H1 (cell line): ENCODE measurements around the gene CD84. TPM values are rescaled to one million over a fixed set of nuclear protein-coding genes. Genes with fewer than 3 reads are reported as not detected.

Experiments used
- CTCF ChIA-PET: fragments of 300-600 bp; sonication (Branson Sonifier 250); formaldehyde crosslinking; loops from one replicate; lab custom pipeline; 2021; ENCODE audit not compliant: partially characterized antibody; lab: Charles Lee
- POLR2A ChIA-PET: fragments of 300-600 bp; sonication (Branson Sonifier 250); formaldehyde crosslinking; loops from one replicate; lab custom pipeline; 2021; ENCODE audit warnings: inconsistent platforms; ENCODE audit not compliant: partially characterized antibody; lab: Charles Lee
- DNase-seq, 2 experiments: peaks; one replicate each; pipeline versions ENCODE4 v3.0.0 to v3.0.0-alpha.2; 2010 to 2022; ENCODE audit warnings: low spot score in 2 of 2, low read depth in 1 of 2, mixed read lengths in 1 of 2
- FAIRE-seq: peaks from 2 replicates; lab custom pipeline; 2011; peaks lifted over from hg19 to GRCh38; lab: Jason Lieb, UNC
- H2AFZ ChIP-seq: 2 replicates; pipeline ENCODE4 v1.8.1; 2012; ENCODE audit warnings: low read length, inconsistent platforms
- H2AK5ac ChIP-seq: 2 replicates; pipeline ENCODE4 v1.6.1; 2013; ENCODE audit warnings: low read depth, low read length
- H2BK120ac ChIP-seq: replicated peaks from 2 replicates; pipeline ENCODE3; 2013; ENCODE audit warnings: low read depth, low read length, inconsistent platforms
- H2BK12ac ChIP-seq: 2 replicates; pipeline ENCODE4 v1.6.1; 2013; ENCODE audit warnings: low read depth, low read length
- H2BK15ac ChIP-seq: 2 replicates; pipeline ENCODE4 v1.6.1; 2013; ENCODE audit warnings: low read length
- H2BK20ac ChIP-seq: 2 replicates; pipeline ENCODE4 v1.6.1; 2013; ENCODE audit warnings: low read length
- H2BK5ac ChIP-seq: 2 replicates; pipeline ENCODE4 v1.6.1; 2013; ENCODE audit warnings: low read depth, low read length
- H3K14ac ChIP-seq: 2 replicates; pipeline ENCODE4 v1.6.1; 2013; ENCODE audit warnings: inconsistent platforms; ENCODE audit not compliant: insufficient read length
- H3K18ac ChIP-seq: 2 replicates; pipeline ENCODE4 v1.6.1; 2013; ENCODE audit warnings: low read length; ENCODE audit errors: extremely low read depth
- H3K23ac ChIP-seq: 2 replicates; pipeline ENCODE4 v1.6.1; 2013; ENCODE audit warnings: inconsistent platforms; ENCODE audit not compliant: insufficient read length
- H3K23me2 ChIP-seq: 2 replicates; pipeline ENCODE4 v1.6.1; 2013; ENCODE audit warnings: low read depth, low read length
- H3K27ac ChIP-seq: 2 replicates; pipeline ENCODE4 v1.6.1; 2011; ENCODE audit warnings: low read depth, low read length, inconsistent platforms
- H3K27me3 ChIP-seq, 4 experiments: replicated peaks in 1 of 4; 1 replicate in 1 of 4; 2 replicates in 3 of 4; pipeline versions ENCODE4 v1.6.1 to v1.8.1; 2011 to 2013; ENCODE audit warnings: low read length in 3 of 4, mild to moderate bottlenecking in 3 of 4, inconsistent platforms in 2 of 4, mixed read lengths in 2 of 4, moderate library complexity in 1 of 4; ENCODE audit not compliant: control insufficient read depth in 3 of 4, insufficient read depth in 3 of 4; ENCODE audit errors: extremely low read depth in 1 of 4
- H3K36me3 ChIP-seq, 4 experiments: 2 replicates each; pipeline versions ENCODE4 v1.6.1 to v1.8.1; 2011 to 2013; ENCODE audit warnings: mild to moderate bottlenecking in 4 of 4, low read length in 3 of 4, moderate library complexity in 2 of 4, control low read depth in 1 of 4, inconsistent platforms in 1 of 4; ENCODE audit not compliant: insufficient read depth in 4 of 4, control insufficient read depth in 2 of 4
- H3K4ac ChIP-seq: replicated peaks from 2 replicates; pipeline ENCODE3; 2013; ENCODE audit warnings: low read length, low read depth, mixed read lengths, inconsistent platforms; ENCODE audit not compliant: insufficient read length
- H3K4me1 ChIP-seq, 4 experiments: replicated peaks in 1 of 4; 1 replicate in 1 of 4; 2 replicates in 3 of 4; pipeline versions ENCODE4 v1.6.1 to v1.8.1; 2011 to 2013; ENCODE audit warnings: low read length in 3 of 4, inconsistent platforms in 2 of 4, mixed read lengths in 1 of 4; ENCODE audit not compliant: insufficient read depth in 4 of 4, control insufficient read depth in 3 of 4
- H3K4me2 ChIP-seq, 2 experiments: 2 replicates each; pipeline versions ENCODE4 v1.6.1 to v1.8.1; 2011 to 2013; ENCODE audit warnings: low read depth in 2 of 2, low read length in 2 of 2, control low read depth in 1 of 2, inconsistent platforms in 1 of 2, mild to moderate bottlenecking in 1 of 2; ENCODE audit not compliant: insufficient read depth in 1 of 2
- H3K4me3 ChIP-seq, 4 experiments: fragments of 200-600, 300-600 bp in 1 of 4; sonication (generic), shearing (Covaris generic), sonication (Bioruptor Twin) in 1 of 4; 2 replicates each; pipeline versions ENCODE4 v1.5.1 to v1.8.1; 2011 to 2016; ENCODE audit warnings: low read length in 4 of 4, low read depth in 3 of 4, control low read depth in 2 of 4, inconsistent platforms in 2 of 4, mild to moderate bottlenecking in 2 of 4, mixed read lengths in 1 of 4, moderate library complexity in 1 of 4; ENCODE audit not compliant: insufficient read depth in 2 of 4; ENCODE audit errors: extremely low read depth in 1 of 4
- H3K56ac ChIP-seq: replicated peaks from 2 replicates; pipeline ENCODE3; 2013; ENCODE audit warnings: low read depth, mild to moderate bottlenecking, mixed read lengths, low read length, inconsistent platforms; ENCODE audit not compliant: insufficient read length
- H3K79me1 ChIP-seq: 2 replicates; pipeline ENCODE4 v1.6.1; 2013; ENCODE audit warnings: low read depth, low read length, control low read depth
- H3K79me2 ChIP-seq, 2 experiments: 2 replicates each; pipeline versions ENCODE4 v1.6.1 to v1.8.1; 2012 to 2013; ENCODE audit warnings: low read length in 2 of 2, mild to moderate bottlenecking in 2 of 2, inconsistent platforms in 1 of 2; ENCODE audit not compliant: insufficient read depth in 2 of 2, control insufficient read depth in 1 of 2
- H3K9ac ChIP-seq, 4 experiments: replicated peaks in 1 of 4; 1 replicate in 1 of 4; 2 replicates in 3 of 4; pipeline versions ENCODE4 v1.6.1 to v1.8.1; 2011 to 2013; ENCODE audit warnings: low read depth in 3 of 4, low read length in 3 of 4, control low read depth in 2 of 4, mild to moderate bottlenecking in 2 of 4, moderate library complexity in 2 of 4, inconsistent platforms in 1 of 4; ENCODE audit errors: extremely low read depth in 1 of 4
- H3K9me3 ChIP-seq, 2 experiments: 2 replicates each; pipeline versions ENCODE4 v1.6.1 to v1.8.1; 2012 to 2013; ENCODE audit warnings: mild to moderate bottlenecking in 2 of 2, moderate library complexity in 2 of 2, control low read depth in 1 of 2, inconsistent platforms in 1 of 2, low read depth in 1 of 2, low read length in 1 of 2, mixed read lengths in 1 of 2; ENCODE audit not compliant: insufficient read depth in 2 of 2
- H4K20me1 ChIP-seq, 2 experiments: replicated peaks in 1 of 2; 2 replicates each; pipeline versions ENCODE3 to v1.8.1; 2011 to 2013; ENCODE audit warnings: inconsistent platforms in 2 of 2, low read length in 2 of 2, mild to moderate bottlenecking in 1 of 2; ENCODE audit not compliant: insufficient read depth in 2 of 2, control insufficient read depth in 1 of 2
- H4K5ac ChIP-seq: 2 replicates; pipeline ENCODE4 v1.6.1; 2013; ENCODE audit warnings: low read length, low read depth, mixed read lengths, inconsistent platforms; ENCODE audit not compliant: insufficient read length
- H4K8ac ChIP-seq: 2 replicates; pipeline ENCODE4 v1.8.0; 2013; ENCODE audit warnings: mild to moderate bottlenecking, moderate library complexity, low read length, inconsistent platforms; ENCODE audit not compliant: insufficient read depth; ENCODE audit errors: extremely low read depth
- H4K91ac ChIP-seq: replicated peaks from 2 replicates; pipeline ENCODE3; 2013; ENCODE audit warnings: low read length, mixed read lengths, inconsistent platforms; ENCODE audit not compliant: insufficient read length
- ASH2L ChIP-seq: fragments of 200-600, 300-600 bp; sonication (generic); IDR thresholded peaks from one replicate; pipeline ENCODE4 v1.7.1; 2017; ENCODE audit warnings: low read length
- ATF3 ChIP-seq: IDR thresholded peaks from 2 replicates; pipeline ENCODE4 v1.6.1; 2011; ENCODE audit warnings: low read depth, mild to moderate bottlenecking, low read length; ENCODE audit not compliant: insufficient read depth
- BCL11A ChIP-seq, 2 experiments: IDR thresholded peaks; one replicate each; pipeline ENCODE4 v1.6.1; 2011; ENCODE audit warnings: low read depth in 2 of 2, low read length in 2 of 2, mild to moderate bottlenecking in 2 of 2
- CEBPB ChIP-seq: IDR thresholded peaks from 2 replicates; pipeline ENCODE4 v1.6.1; 2012; ENCODE audit warnings: low read depth, low read length
- KDM1A ChIP-seq: fragments of 200-600, 300-600 bp; sonication (generic); IDR thresholded peaks from 2 replicates; pipeline ENCODE4 v1.7.1; 2016; ENCODE audit warnings: mild to moderate bottlenecking, low read length, borderline replicate concordance
- MAFK ChIP-seq: IDR thresholded peaks from 2 replicates; pipeline ENCODE4 v1.6.1; 2012; ENCODE audit warnings: low read depth, mild to moderate bottlenecking, improper control_type of control experiment, low read length
- TEAD4 ChIP-seq: IDR thresholded peaks from 2 replicates; pipeline ENCODE4 v1.6.1; 2012; ENCODE audit warnings: low read depth, low read length, inconsistent platforms, mixed read lengths
- ZNF274 ChIP-seq: IDR thresholded peaks from 2 replicates; pipeline ENCODE4 v1.7.0; 2012; ENCODE audit warnings: low read length, borderline replicate concordance; ENCODE audit errors: extremely low read depth
- WGBS, 2 experiments: shearing (Covaris generic) in 1 of 2; methylation state at CpG; one replicate each; pipeline versions ENCODE4 v1.1.6 to v1.1.7; 2013 to 2015; ENCODE audit warnings: low lambda C conversion rate in 2 of 2, mixed read lengths in 2 of 2, inconsistent platforms in 1 of 2, low coverage in 1 of 2, missing lambda C conversion rate in 1 of 2; ENCODE audit not compliant: insufficient replicate concordance in 2 of 2, insufficient coverage in 1 of 2, insufficient read length in 1 of 2; ENCODE audit errors: extremely low coverage in 1 of 2, missing lambda C conversion rate in 1 of 2; 5-methylcytosine and 5-hydroxymethylcytosine counted together
- polyA plus RNA-seq, 7 experiments: library from polyadenylated mRNA; depleted of rRNA in 3 of 7; stranded (reverse) in 5 of 7; unstranded in 2 of 7; fragments of >200 nt in 5 of 7; fragments of 200-250 nt in 2 of 7; gene quantifications; 1 replicate in 5 of 7; 2 replicates in 1 of 7; 4 replicates in 1 of 7; pipeline versions ENCODE4 v1.2.1 to v1.2.3, GENCODE V29; 2011 to 2013; ENCODE audit warnings: missing spikeins in 2 of 7, mixed read lengths in 2 of 7
- total RNA-seq: library from RNA; stranded (reverse); fragmentation: NEBNext Ultra II Directional; extraction: Animal tissue kit (Norgen Biotek cat#: 25700); gene quantifications from 2 replicates; pipeline ENCODE4 v1.2.1, GENCODE V29; 2021

The CD84 gene
- total and polyA plus RNA-seq, 2 of the 8 experiments (the other 6 are each of a cell fraction or from before 2014, with no cell fraction given): not detected

GRCh38 chr1:160553778-160554177 is 25.5 kb downstream of the CD84 start:
- Histone ChIP-seq H3K36me3 (no peaks in the 10 kb centered on the region), H3K79me1 (no peaks in the 10 kb centered on the region), H3K79me2 (no peaks in the 10 kb centered on the region), H2BK5ac (no peak overlapping the region), H4K5ac (no peak overlapping the region), H3K27me3 (no peaks in the 10 kb centered on the region), H3K23me2 (no peaks in the 10 kb centered on the region), H3K4me2 (no peak overlapping the region), H3K27ac (no peak overlapping the region), H3K4ac (no peak overlapping the region), H3K4me1 (no peaks in the 10 kb centered on the region), H2BK12ac (no peak overlapping the region), H2BK15ac (no peak overlapping the region), H3K56ac (no peak overlapping the region), H2BK20ac (no peak overlapping the region), H3K9ac (no peak overlapping the region), H3K14ac (no peak overlapping the region), H3K23ac (no peak overlapping the region), H4K20me1 (no peaks in the 10 kb centered on the region)
- FAIRE-seq: no peak
- ChIA-PET POLR2A (no interaction called here), CTCF (interaction anchor here (1.0 to 9.6 kb wide), 5 partner anchors 9 to 60 kb away, joined by 3 to 88 read pairs (median 4); no protein-coding TSS in a partner anchor)
- TF ChIP-seq KDM1A: no peak
- no peak for TF ChIP-seq TEAD4
- no peak for TF ChIP-seq ASH2L
- no peak for TF ChIP-seq ZNF274
- TF ChIP-seq ATF3: no peak
- TF ChIP-seq CEBPB: no peak
- TF ChIP-seq BCL11A (IDR thresholded peaks at IDR 0.05; ENCODE audit: low read depth in 2 of 2, low read length in 2 of 2): no peak
- TF ChIP-seq MAFK: no peak
- TF ChIP-seq, all 59 proteins: peak for 0
- H2AK5ac ChIP-seq: no peak overlapping the region
- no peak for DNase-seq
- no peak overlapping the region for H3K18ac ChIP-seq
- H4K8ac ChIP-seq: no peak overlapping the region
- 76% methylated on average over 4 of the region's 4 CpGs; no CpG with 5 or more reads in 1 of the 2 experiments for WGBS, 2 experiments
- H3K9me3 ChIP-seq: no peaks in the 10 kb centered on the region
- H2BK120ac ChIP-seq: no peak overlapping the region
- no peak overlapping the region for H2AFZ ChIP-seq
- H3K4me3 ChIP-seq: no peak overlapping the region
- no peak overlapping the region for H4K91ac ChIP-seq
